HEK293 (cell line): ENCODE data around the gene FOXP1.

ENCODE experiments used
- CTCF ChIA-PET: fragments of 350-600 bp; formaldehyde crosslinking; extraction: SDS; loops from one replicate; lab custom pipeline; 2021; ENCODE audit warnings: antibody characterized with exemption; lab: Yijun Ruan, JAX
- POLR2A ChIA-PET: fragments of 300-600 bp; formaldehyde crosslinking; extraction: SDS; loops from one replicate; lab custom pipeline; 2020; ENCODE audit warnings: antibody characterized with exemption, inconsistent platforms; lab: Yijun Ruan, JAX
- H3K27ac ChIP-seq: fragments of 200-500 bp; sonication (Bioruptor generic); 2 replicates; pipeline ENCODE4 v1.5.1; 2014; ENCODE audit warnings: low read depth, low read length, control low read depth, inconsistent platforms; ENCODE audit errors: extremely low read depth
- H3K36me3 ChIP-seq, 2 experiments: fragments of 200-500 bp in 1 of 2; sonication (Bioruptor generic) in 1 of 2; 1 replicate in 1 of 2; 2 replicates in 1 of 2; pipeline ENCODE4 v1.5.1; 2014 to 2017; ENCODE audit warnings: inconsistent platforms in 2 of 2, low read length in 2 of 2; ENCODE audit not compliant: control insufficient read depth in 2 of 2, insufficient read depth in 1 of 2
- H3K4me1 ChIP-seq: fragments of 200-500 bp; sonication (Bioruptor generic); 2 replicates; pipeline ENCODE4 v1.5.1; 2014; ENCODE audit warnings: mild to moderate bottlenecking, low read length, inconsistent platforms; ENCODE audit not compliant: control insufficient read depth, insufficient read depth
- H3K4me3 ChIP-seq: 2 replicates; pipeline ENCODE4 v1.5.1; 2011; ENCODE audit warnings: low read depth, mild to moderate bottlenecking, control low read depth, low read length, moderate library complexity
- H3K9me3 ChIP-seq: fragments of 200-500 bp; sonication (Bioruptor generic); 2 replicates; pipeline ENCODE4 v1.5.1; 2014; ENCODE audit warnings: low read depth, low read length, inconsistent platforms; ENCODE audit not compliant: control insufficient read depth, insufficient read depth
- BCL11B ChIP-seq: fragments of 450-650 bp; formaldehyde crosslinking; IDR thresholded peaks from 2 replicates; pipeline ENCODE4 v1.5.1; 2016; ENCODE audit warnings: low read depth, missing biosample characterization, missing genetic modification characterization
- GLI2 ChIP-seq: fragments of 450-650 bp; formaldehyde crosslinking; IDR thresholded peaks from 2 replicates; pipeline ENCODE4; 2017; ENCODE audit warnings: missing biosample characterization, missing genetic modification characterization, low read depth, borderline replicate concordance
- HOXD13 ChIP-seq: sonication (generic); formaldehyde crosslinking; IDR thresholded peaks from 2 replicates; pipeline ENCODE4 v1.8.0; 2022; ENCODE audit warnings: missing genetic modification reagents, borderline replicate concordance
- SALL2 ChIP-seq: fragments of 450-650 bp; formaldehyde crosslinking; IDR thresholded peaks from 2 replicates; pipeline ENCODE4 v1.5.0; 2017; ENCODE audit warnings: missing biosample characterization, mild to moderate bottlenecking, missing genetic modification characterization, borderline replicate concordance
- SCRT2 ChIP-seq: fragments of 450-650 bp; formaldehyde crosslinking; IDR thresholded peaks from 2 replicates; pipeline ENCODE4 v1.5.1; 2016; ENCODE audit warnings: missing biosample characterization, missing genetic modification characterization
- ZBTB17 ChIP-seq: fragments of 450-650 bp; formaldehyde crosslinking; IDR thresholded peaks from 2 replicates; pipeline ENCODE4 v1.5.1; 2016; ENCODE audit warnings: missing biosample characterization, missing genetic modification characterization
- ZBTB20 ChIP-seq: fragments of 450-650 bp; formaldehyde crosslinking; IDR thresholded peaks from 2 replicates; pipeline ENCODE4 v1.5.1; 2016; ENCODE audit warnings: missing biosample characterization, missing genetic modification characterization
- ZFP37 ChIP-seq: fragments of 450-650 bp; formaldehyde crosslinking; IDR thresholded peaks from 2 replicates; pipeline ENCODE4 v1.5.1; 2016; ENCODE audit warnings: missing biosample characterization, missing genetic modification characterization
- ZNF10 ChIP-seq: fragments of 450-650 bp; formaldehyde crosslinking; IDR thresholded peaks from 2 replicates; pipeline ENCODE4 v1.5.1; 2017; ENCODE audit warnings: missing biosample characterization, missing genetic modification characterization
- ZNF132 ChIP-seq: fragments of 450-650 bp; formaldehyde crosslinking; IDR thresholded peaks from 2 replicates; pipeline ENCODE4 v1.5.1; 2017; ENCODE audit warnings: missing biosample characterization, missing genetic modification characterization, borderline replicate concordance
- ZNF155 ChIP-seq: fragments of 450-650 bp; formaldehyde crosslinking; IDR thresholded peaks from 2 replicates; pipeline ENCODE4 v1.5.1; 2016; ENCODE audit warnings: missing biosample characterization, missing genetic modification characterization
- ZNF175 ChIP-seq: fragments of 450-650 bp; formaldehyde crosslinking; IDR thresholded peaks from 2 replicates; pipeline ENCODE4 v1.5.1; 2016; ENCODE audit warnings: missing biosample characterization, missing genetic modification characterization
- ZNF19 ChIP-seq: fragments of 450-650 bp; formaldehyde crosslinking; IDR thresholded peaks from 2 replicates; pipeline ENCODE4; 2016; ENCODE audit warnings: missing biosample characterization, missing genetic modification characterization, low read depth
- ZNF266 ChIP-seq: fragments of 450-650 bp; formaldehyde crosslinking; IDR thresholded peaks from 2 replicates; pipeline ENCODE4 v1.5.1; 2016; ENCODE audit warnings: missing biosample characterization, missing genetic modification characterization, low read depth
- ZNF354C ChIP-seq: fragments of 450-650 bp; formaldehyde crosslinking; IDR thresholded peaks from 2 replicates; pipeline ENCODE4 v1.5.1; 2016; ENCODE audit warnings: missing biosample characterization, missing genetic modification characterization, low read depth, borderline replicate concordance
- ZNF366 ChIP-seq: fragments of 450-650 bp; formaldehyde crosslinking; conservative IDR thresholded peaks from 2 replicates; pipeline ENCODE4 v1.5.1; 2016; ENCODE audit warnings: missing biosample characterization, missing genetic modification characterization
- ZNF433 ChIP-seq: fragments of 450-650 bp; formaldehyde crosslinking; IDR thresholded peaks from 2 replicates; pipeline ENCODE4 v1.5.1; 2016; ENCODE audit warnings: missing biosample characterization, missing genetic modification characterization, low read depth
- ZNF473 ChIP-seq: fragments of 450-650 bp; formaldehyde crosslinking; IDR thresholded peaks from 2 replicates; pipeline ENCODE4 v1.5.1; 2017; ENCODE audit warnings: missing biosample characterization, missing genetic modification characterization
- ZNF48 ChIP-seq: fragments of 450-650 bp; formaldehyde crosslinking; IDR thresholded peaks from 2 replicates; pipeline ENCODE4 v1.5.1; 2016; ENCODE audit warnings: missing biosample characterization, missing genetic modification characterization
- ZNF600 ChIP-seq: fragments of 450-650 bp; formaldehyde crosslinking; IDR thresholded peaks from 2 replicates; pipeline ENCODE4 v1.5.1; 2016; ENCODE audit warnings: missing biosample characterization, missing genetic modification characterization
- ZNF610 ChIP-seq: fragments of 450-650 bp; formaldehyde crosslinking; IDR thresholded peaks from 2 replicates; pipeline ENCODE4 v1.5.1; 2016; ENCODE audit warnings: missing biosample characterization, missing genetic modification characterization, borderline replicate concordance
- ZNF658 ChIP-seq: fragments of 450-650 bp; formaldehyde crosslinking; IDR thresholded peaks from 2 replicates; pipeline ENCODE4; 2016; ENCODE audit warnings: missing biosample characterization, missing genetic modification characterization
- ZNF837 ChIP-seq: fragments of 450-650 bp; formaldehyde crosslinking; IDR thresholded peaks from 2 replicates; pipeline ENCODE4 v1.5.1; 2016; ENCODE audit warnings: missing biosample characterization, missing genetic modification characterization
- TF ChIP-seq, protein P1 (sequence below): fragments of 450-650 bp; formaldehyde crosslinking; IDR thresholded peaks from 2 replicates; pipeline ENCODE4 v1.5.1; 2016; ENCODE audit warnings: missing biosample characterization, missing genetic modification characterization
- TF ChIP-seq, protein P2 (sequence below): fragments of 450-650 bp; formaldehyde crosslinking; IDR thresholded peaks from 2 replicates; pipeline ENCODE4 v1.5.1; 2016; ENCODE audit warnings: missing biosample characterization, missing genetic modification characterization
- TF ChIP-seq, protein P3 (sequence below): fragments of 450-650 bp; formaldehyde crosslinking; IDR thresholded peaks from 2 replicates; pipeline ENCODE4 v1.5.1; 2016; ENCODE audit warnings: missing biosample characterization, missing genetic modification characterization, low read depth
- TF ChIP-seq, protein P4 (sequence below): fragments of 450-650 bp; formaldehyde crosslinking; IDR thresholded peaks from 2 replicates; pipeline ENCODE4 v1.5.1; 2016; ENCODE audit warnings: missing biosample characterization, missing genetic modification characterization

The FOXP1 gene

DNA sequence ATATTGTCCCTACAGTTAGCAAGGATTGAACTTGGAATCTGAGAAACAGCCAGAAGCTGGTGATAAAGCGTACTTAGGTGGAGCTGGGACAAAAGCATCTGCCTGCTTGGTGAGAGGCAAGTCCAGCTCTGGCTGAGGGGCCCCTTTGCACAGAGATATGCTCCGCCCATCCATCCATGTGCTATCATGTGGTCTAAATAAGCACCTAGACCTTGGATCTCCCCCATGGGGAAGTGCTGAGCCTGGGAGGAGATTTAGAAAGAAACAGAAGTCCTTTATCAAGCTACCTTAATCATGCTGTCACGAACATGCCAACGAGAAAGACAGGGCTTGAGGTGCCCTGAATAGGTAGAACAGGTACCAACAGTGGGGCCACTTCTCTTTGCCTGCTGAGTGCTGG, 369.5 kb downstream of the FOXP1 start:
- no peak overlapping the region for H3K27ac ChIP-seq
- H3K4me3 ChIP-seq: no peak overlapping the region
- no peaks in the 10 kb centered on the region for H3K9me3 ChIP-seq
- CTCF ChIA-PET: no interaction called here
- POLR2A ChIA-PET: no interaction called here
- H3K4me1 ChIP-seq: 0 out of 2 replicates have a peak, but pooled peaks cover 3% of the 10 kb centered on the region
- H3K36me3 ChIP-seq: no peaks in the 10 kb centered on the region
- TF ChIP-seq ZNF155 (tag by site-specific recombination) (no peak), ZNF19 (tag by site-specific recombination) (no peak), ZBTB17 (tag by site-specific recombination) (no peak), BCL11B (tag by site-specific recombination) (no peak), SCRT2 (tag by site-specific recombination) (no peak), ZNF354C (tag by site-specific recombination) (no peak), ZNF433 (tag by site-specific recombination) (no peak), ZNF837 (tag by site-specific recombination) (no peak), SALL2 (tag by site-specific recombination) (no peak), ZNF366 (tag by site-specific recombination) (no peak), ZNF10 (no peak)
- TF ChIP-seq, protein P1, sequence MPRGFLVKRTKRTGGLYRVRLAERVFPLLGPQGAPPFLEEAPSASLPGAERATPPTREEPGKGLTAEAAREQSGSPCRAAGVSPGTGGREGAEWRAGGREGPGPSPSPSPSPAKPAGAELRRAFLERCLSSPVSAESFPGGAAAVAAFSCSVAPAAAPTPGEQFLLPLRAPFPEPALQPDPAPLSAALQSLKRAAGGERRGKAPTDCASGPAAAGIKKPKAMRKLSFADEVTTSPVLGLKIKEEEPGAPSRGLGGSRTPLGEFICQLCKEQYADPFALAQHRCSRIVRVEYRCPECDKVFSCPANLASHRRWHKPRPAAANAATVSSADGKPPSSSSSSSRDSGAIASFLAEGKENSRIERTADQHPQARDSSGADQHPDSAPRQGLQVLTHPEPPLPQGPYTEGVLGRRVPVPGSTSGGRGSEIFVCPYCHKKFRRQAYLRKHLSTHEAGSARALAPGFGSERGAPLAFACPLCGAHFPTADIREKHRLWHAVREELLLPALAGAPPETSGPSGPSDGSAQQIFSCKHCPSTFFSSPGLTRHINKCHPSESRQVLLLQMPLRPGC (tag by site-specific recombination): no peak
- TF ChIP-seq, protein P2, sequence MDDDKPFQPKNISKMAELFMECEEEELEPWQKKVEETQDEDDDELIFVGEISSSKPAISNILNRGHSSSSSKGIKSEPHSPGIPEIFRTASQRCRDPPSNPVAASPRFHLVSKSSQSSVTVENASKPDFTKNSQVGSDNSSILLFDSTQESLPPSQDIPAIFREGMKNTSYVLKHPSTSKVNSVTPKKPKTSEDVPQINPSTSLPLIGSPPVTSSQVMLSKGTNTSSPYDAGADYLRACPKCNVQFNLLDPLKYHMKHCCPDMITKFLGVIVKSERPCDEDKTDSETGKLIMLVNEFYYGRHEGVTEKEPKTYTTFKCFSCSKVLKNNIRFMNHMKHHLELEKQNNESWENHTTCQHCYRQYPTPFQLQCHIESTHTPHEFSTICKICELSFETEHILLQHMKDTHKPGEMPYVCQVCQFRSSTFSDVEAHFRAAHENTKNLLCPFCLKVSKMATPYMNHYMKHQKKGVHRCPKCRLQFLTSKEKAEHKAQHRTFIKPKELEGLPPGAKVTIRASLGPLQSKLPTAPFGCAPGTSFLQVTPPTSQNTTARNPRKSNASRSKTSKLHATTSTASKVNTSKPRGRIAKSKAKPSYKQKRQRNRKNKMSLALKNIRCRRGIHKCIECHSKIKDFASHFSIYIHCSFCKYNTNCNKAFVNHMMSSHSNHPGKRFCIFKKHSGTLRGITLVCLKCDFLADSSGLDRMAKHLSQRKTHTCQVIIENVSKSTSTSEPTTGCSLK (tag by site-specific recombination): no peak
- TF ChIP-seq, protein P3, sequence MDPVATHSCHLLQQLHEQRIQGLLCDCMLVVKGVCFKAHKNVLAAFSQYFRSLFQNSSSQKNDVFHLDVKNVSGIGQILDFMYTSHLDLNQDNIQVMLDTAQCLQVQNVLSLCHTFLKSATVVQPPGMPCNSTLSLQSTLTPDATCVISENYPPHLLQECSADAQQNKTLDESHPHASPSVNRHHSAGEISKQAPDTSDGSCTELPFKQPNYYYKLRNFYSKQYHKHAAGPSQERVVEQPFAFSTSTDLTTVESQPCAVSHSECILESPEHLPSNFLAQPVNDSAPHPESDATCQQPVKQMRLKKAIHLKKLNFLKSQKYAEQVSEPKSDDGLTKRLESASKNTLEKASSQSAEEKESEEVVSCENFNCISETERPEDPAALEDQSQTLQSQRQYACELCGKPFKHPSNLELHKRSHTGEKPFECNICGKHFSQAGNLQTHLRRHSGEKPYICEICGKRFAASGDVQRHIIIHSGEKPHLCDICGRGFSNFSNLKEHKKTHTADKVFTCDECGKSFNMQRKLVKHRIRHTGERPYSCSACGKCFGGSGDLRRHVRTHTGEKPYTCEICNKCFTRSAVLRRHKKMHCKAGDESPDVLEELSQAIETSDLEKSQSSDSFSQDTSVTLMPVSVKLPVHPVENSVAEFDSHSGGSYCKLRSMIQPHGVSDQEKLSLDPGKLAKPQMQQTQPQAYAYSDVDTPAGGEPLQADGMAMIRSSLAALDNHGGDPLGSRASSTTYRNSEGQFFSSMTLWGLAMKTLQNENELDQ (tag by site-specific recombination): no peak

DNA sequence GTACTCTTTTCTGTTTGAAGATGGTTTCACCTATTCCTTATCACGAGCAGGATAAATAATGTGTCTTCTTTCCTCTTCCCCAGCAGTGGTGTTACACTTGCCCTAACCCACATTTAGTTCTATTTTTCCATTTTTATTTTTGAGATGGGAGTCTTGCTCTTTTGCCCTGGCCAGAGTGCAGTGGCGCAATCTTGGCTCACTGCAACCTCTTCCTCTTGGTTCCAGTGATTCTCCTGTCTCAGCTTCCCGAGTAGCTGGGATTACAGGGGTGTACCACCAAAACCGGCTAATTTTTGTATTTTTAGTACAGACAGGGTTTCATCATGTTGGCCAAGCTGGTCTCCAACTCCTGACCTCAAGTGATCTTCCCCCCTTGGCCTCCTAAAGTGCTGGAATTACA, 372.4 kb downstream of the FOXP1 start:
- Histone ChIP-seq H3K27ac (no peak overlapping the region), H3K4me3 (no peak overlapping the region), H3K36me3 (no peaks in the 10 kb centered on the region), H3K4me1 (peaks cover 3% of the 10 kb centered on the region), H3K9me3 (no peaks in the 10 kb centered on the region)
- ChIA-PET CTCF (interaction anchor here (0.6 kb wide), 1 partner anchor 374 kb away, joined by 3 read pairs; no protein-coding TSS in a partner anchor), POLR2A (interaction anchor here (0.6 kb wide), 1 partner anchor 20 kb away, joined by 3 read pairs; no protein-coding TSS in a partner anchor)
- TF ChIP-seq ZNF600 (tag by site-specific recombination) (no peak), ZNF175 (tag by site-specific recombination) (no peak), ZNF610 (no peak), ZNF48 (tag by site-specific recombination) (no peak), HOXD13 (CRISPR knock-in tag) (no peak), ZNF266 (tag by site-specific recombination) (no peak), ZBTB17 (tag by site-specific recombination) (no peak), ZNF473 (tag by site-specific recombination) (no peak), ZNF132 (tag by site-specific recombination) (no peak), ZBTB20 (tag by site-specific recombination) (no peak), GLI2 (no peak), ZFP37 (tag by site-specific recombination) (no peak), ZNF658 (tag by site-specific recombination) (no peak)
- TF ChIP-seq, protein P4, sequence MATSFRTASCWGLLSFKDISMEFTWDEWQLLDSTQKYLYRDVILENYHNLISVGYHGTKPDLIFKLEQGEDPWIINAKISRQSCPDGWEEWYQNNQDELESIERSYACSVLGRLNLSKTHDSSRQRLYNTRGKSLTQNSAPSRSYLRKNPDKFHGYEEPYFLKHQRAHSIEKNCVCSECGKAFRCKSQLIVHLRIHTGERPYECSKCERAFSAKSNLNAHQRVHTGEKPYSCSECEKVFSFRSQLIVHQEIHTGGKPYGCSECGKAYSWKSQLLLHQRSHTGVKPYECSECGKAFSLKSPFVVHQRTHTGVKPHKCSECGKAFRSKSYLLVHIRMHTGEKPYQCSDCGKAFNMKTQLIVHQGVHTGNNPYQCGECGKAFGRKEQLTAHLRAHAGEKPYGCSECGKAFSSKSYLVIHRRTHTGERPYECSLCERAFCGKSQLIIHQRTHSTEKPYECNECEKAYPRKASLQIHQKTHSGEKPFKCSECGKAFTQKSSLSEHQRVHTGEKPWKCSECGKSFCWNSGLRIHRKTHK (tag by site-specific recombination): no peak
